H1 (cell line): ENCODE measurements around the gene CENPX.

Experiments
- CHD2 ChIP-seq: IDR thresholded peaks from 2 replicates; pipeline ENCODE4 v1.6.1; 2012; ENCODE audit warnings: low read length, improper control_type of control experiment
- TF ChIP-seq, protein P1 (sequence below), 3 experiments: IDR thresholded peaks; 1 replicate in 2 of 3; 2 replicates in 1 of 3; pipeline versions ENCODE4 v1.5.1 to v1.6.1; 2011; ENCODE audit warnings: low read length in 3 of 3, mild to moderate bottlenecking in 3 of 3, inconsistent platforms in 2 of 3, low read depth in 1 of 3, moderate library complexity in 1 of 3; ENCODE audit not compliant: insufficient read depth in 1 of 3; ENCODE audit errors: control extremely low read depth in 1 of 3

DNA sequence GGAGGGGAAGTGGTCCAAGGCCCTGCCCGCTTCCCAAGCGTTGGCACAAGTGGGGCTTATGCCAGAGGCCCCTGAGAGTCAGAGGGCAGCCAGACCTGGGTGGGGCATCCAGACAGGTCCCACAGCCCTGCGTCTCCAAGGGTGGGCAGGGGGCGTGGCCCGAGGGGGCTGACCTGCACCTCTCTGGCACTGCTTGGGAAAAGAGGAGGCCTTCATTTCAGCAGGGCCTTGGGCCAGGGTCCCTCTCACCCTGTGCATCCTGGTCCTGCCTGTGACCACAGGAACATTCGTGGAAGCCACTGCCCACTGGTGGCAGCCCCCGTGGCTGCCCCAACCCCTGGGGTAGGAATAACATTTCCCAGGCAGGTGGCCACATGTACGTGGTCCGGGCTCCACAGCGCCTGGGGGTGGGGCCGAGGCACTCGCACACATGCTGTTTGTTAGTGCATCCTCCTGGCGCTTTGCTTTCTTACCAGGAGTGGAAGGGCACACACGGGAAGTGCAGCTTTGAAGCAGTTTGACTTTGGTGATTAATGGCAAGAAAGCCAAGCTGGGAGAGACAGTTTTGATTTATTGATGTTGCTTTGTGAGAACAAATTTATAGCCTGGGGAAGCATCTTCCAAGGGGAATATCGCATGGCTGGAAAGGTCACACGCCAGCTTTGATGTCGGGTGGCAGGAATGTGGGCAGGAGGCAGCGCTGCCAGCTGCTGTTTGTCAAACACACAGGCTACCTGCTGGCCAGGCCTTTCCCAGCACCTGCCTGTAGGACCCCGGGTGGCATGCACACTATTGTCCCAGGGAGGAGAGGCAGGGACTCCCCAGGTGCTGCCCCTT, 4.3 kb downstream of the CENPX start:
- TF ChIP-seq, protein P1, sequence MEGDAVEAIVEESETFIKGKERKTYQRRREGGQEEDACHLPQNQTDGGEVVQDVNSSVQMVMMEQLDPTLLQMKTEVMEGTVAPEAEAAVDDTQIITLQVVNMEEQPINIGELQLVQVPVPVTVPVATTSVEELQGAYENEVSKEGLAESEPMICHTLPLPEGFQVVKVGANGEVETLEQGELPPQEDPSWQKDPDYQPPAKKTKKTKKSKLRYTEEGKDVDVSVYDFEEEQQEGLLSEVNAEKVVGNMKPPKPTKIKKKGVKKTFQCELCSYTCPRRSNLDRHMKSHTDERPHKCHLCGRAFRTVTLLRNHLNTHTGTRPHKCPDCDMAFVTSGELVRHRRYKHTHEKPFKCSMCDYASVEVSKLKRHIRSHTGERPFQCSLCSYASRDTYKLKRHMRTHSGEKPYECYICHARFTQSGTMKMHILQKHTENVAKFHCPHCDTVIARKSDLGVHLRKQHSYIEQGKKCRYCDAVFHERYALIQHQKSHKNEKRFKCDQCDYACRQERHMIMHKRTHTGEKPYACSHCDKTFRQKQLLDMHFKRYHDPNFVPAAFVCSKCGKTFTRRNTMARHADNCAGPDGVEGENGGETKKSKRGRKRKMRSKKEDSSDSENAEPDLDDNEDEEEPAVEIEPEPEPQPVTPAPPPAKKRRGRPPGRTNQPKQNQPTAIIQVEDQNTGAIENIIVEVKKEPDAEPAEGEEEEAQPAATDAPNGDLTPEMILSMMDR (IDR thresholded peaks at IDR 0.05; ENCODE audit: control extremely low read depth in 1 of 3, insufficient read depth in 1 of 3, low read depth in 1 of 3, low read length in 3 of 3), result no peak
- no peak for TF ChIP-seq CHD2
